22Rv1 (cell line): ENCODE results near the gene FGFR2.

Source experiments
- H3K27ac ChIP-seq: fragments of 450-650 bp; 2 replicates; pipeline ENCODE4 v1.5.1; 2017
- CTCF ChIP-seq: fragments of 450-650 bp; IDR thresholded peaks from 2 replicates; pipeline ENCODE4 v1.5.1; 2017; ENCODE audit warnings: mild to moderate bottlenecking
- ZFX ChIP-seq: fragments of 450-650 bp; IDR thresholded peaks from 2 replicates; pipeline ENCODE4 v1.6.1; 2017; ENCODE audit warnings: antibody characterized with exemption, borderline replicate concordance

FGFR2 gene

DNA sequence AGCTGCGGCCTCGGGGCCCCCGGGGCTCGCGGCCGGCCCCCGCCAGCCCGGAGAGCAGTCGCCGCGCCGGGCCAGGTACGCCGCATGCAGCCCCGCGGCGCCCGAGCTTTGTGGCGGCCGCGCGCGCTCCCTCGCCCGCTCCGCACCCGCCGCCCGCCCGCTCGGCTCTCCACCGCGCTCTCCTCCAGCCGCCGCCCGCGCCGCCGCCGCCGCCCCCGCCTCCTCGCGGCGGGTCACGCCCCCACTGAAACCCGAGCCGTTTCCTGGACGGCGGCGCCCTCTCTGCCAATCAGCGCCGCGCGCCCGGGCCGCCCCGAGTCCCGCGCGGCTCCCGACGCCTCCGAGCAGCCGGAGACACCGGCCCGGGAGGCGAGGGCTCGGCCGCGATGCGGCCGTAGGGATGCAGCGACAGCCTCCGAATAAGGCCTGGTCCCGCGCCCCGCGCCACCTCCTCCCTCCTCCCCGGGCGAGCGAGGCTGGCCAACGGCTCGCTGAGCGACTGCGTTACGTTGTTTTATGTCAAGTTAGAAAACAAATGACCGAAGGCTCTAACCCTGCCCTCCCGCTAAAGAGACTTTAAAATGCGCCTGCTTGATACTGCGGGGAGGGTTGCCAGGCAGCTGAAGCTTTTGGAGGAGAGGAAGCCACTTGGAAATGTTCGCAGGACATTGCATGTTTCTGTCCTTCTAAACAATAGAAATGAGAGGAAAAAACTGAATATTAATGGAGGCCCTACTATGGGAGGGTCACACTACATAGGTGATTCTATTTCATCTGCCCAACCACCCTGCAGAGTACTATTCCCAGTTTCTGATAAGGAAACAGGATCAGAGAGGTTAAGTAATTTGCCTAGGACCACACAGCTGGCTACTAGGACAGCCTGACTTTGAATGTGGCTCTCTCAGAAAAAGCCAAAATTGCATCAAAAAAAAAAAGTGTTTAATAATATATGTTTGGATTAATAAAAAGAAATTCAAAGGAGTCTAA, at the start of gene FGFR2:
Gene FGFR2, minus strand, starts transcription at position 182 of the 987 bp plus-strand sequence. CDS start 4,627 bp downstream, outside the sequence.
- H3K27ac ChIP-seq: no peak within 1 kb of the TSS
- TF ChIP-seq CTCF (no peak), ZFX (no peak)

DNA sequence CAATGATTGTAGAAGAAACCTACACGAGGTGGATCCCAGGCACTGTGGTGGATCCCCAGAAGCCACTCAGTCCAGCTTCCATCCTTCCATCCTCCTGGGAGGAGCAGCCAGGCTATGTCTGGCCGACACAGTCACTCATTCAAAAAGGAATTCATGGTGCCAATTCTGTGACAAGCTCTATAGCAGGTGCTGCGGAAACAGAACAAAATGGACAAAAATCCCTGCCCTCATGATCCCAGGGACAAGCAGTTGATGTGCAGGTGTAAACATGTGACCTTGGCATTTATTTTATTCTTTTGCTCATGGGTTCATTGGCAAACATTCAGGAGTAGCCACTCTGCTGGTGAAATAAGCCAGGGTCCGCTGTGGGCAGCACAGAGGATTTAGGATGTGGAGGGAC, 49.2 kb upstream of the FGFR2 start:
- no peak overlapping the region for H3K27ac ChIP-seq
- no peak for TF ChIP-seq ZFX
- no peak for TF ChIP-seq CTCF

GRCh38 chr10:121645696-121646095, 47.5 kb upstream of the FGFR2 start:
- no peak overlapping the region for H3K27ac ChIP-seq

GRCh38 chr10:121644501-121644900, 46.3 kb upstream of the FGFR2 start:
- H3K27ac ChIP-seq: no peak overlapping the region
- no peak for TF ChIP-seq ZFX

More at GRCh38 chr10:121645696-121646095, 47.5 kb upstream of the FGFR2 start:
- TF ChIP-seq CTCF (no peak), ZFX (no peak)

DNA sequence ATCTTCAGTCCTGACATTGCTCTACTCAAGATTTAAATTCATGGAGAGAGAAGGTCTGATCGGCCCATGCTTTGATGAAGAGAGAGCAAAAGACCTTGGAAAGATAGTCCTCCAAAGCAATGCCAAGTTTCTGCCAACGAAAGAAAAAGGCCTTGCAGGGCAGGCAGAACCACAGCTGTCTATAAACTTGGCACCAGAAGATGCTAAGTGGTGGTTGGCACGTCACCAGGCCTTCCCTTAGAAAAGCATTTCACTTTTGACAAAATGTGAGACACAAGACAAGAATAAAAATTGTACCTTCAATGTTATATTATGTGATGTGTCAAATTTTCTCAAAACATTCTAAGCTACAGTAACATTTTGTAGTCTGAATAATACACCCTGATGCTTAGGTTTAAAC, 42.0 kb upstream of the FGFR2 start:
- H3K27ac ChIP-seq: no peak overlapping the region
- no peak for TF ChIP-seq ZFX
- no peak for TF ChIP-seq CTCF

DNA sequence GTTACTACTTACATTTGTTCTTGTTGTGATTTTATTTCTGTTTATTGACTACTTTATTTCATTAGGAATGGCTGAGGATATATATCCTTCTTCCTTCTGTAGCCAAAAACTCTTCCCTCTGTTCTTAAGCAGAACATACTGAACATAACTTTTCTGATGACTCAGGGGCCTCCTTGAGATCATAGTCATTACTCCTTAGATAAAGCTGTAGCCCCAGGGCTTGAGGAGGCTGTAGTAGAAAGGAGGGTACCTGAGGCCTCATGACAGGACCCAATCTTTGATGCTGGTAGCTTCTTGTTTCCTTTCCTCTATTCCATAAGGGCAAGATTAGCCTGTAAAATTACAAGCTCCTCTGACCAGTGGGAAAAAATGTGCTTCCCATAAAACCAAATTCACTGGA, 41.2 kb upstream of the FGFR2 start:
- no peak overlapping the region for H3K27ac ChIP-seq
- TF ChIP-seq ZFX (no peak), CTCF (no peak)

DNA sequence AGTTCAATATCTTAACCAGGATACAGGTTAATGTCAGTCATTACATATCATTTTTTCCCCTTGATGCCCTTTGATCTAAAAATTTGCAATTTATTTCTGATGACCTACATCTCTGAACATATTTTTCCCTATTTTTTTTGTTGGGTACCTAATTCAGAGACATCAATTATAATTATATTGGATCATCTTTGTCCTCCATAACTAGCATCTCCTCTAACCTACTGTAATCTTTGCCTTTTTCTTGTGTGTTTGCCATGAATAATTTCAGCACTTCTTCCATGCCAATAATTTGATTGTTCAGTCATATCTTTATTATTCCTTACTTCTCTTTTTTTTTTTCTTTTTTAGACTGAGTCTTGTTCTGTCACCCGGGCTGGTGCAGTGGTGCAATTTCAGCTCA, 39.2 kb upstream of the FGFR2 start:
- no peak overlapping the region for H3K27ac ChIP-seq
- TF ChIP-seq ZFX: no peak
- TF ChIP-seq CTCF: no peak

DNA sequence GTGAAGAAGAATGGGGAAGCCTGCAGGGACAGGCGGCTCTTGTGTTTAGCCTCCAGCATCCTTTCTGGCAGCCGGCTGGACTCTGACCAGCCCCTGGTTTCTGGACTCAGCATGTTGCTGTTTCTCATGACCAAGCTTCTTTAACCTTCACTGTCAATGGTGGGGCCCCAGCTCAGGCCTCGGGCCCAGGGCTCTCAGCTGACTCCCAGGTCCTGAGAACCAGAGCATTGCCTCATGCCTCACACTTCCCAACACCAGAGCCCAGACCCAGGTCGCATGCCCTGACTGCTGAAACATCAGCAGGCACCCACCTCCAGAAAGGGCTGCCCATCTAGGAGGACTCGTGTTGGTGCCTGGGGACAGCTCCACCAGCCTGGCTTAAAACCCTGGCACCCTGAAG, 34.8 kb upstream of the FGFR2 start:
- TF ChIP-seq ZFX (no peak), CTCF (no peak)
- no peak overlapping the region for H3K27ac ChIP-seq
